Right renal pelvis (tissue), 4 donors: ENCODE data around the gene C4BPB. TPM values are rescaled to one million over a fixed set of nuclear protein-coding genes. Genes with fewer than 3 reads are reported as not detected.

ENCODE experiments used
- DNase-seq, 4 donors: peaks; one replicate each; pipeline ENCODE4 v3.0.0-alpha.2; 2013; ENCODE audit warnings: low read depth in 4 of 4, low spot score in 3 of 4, missing footprints in 1 of 4
- polyA plus RNA-seq, 4 donors: library from polyadenylated mRNA; unstranded; fragments of 120-200 nt; gene quantifications; one replicate each; pipeline ENCODE4 v1.2.1, GENCODE V29; 2013; ENCODE audit not compliant: insufficient read length in 4 of 4

Gene C4BPB
- polyA plus RNA-seq, 4 donors, result 0.32 to 0.51 (median 0.49) TPM

DNA sequence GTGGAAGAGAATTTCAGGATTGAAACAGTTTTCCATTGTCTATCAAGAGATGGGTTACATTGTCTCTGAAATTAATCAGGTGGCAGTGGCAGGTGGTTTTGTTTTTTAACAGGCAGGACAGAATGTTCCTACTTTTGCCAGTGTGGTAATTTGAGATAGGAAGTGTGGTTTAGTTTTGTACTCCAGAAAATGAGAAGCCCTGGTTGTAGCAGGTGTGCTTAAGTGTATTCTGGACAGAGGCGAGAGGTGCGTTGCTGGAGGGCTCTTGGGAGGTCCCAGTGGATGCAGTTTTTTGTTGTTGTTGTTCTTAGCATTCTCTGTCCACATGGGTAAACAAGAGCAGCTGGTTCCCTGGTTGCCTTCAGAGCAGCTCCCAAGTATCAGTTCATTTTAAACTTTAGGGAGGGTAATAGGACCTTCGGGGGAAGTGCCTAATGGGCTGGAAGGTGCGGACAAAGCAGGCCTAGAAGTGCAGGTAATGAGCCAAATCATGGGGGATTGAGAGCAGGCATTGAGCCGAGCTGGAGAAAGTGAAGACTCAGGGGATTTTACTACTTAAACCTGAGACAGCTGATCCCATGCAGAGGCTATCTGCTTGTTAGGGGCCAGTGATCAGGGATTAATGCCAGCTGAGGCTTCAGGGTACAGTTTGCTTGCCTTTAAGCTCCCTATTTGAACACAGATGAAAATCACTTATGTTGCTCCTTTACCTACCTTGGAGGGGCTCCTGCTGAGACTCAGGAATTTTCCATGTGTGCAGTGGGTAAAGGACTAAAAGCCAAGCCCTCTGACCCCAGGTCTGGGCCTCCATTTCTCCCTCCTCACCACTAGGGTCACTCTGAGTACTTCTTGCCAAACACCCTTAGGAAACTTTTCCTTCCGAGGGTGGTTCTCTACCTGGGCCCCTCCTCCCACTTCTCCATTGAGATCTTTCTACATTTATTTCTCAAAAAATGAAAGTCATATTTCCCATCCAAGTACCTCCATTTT, 29.5 kb upstream of the C4BPB start:
- DNase-seq, result no peak

DNA sequence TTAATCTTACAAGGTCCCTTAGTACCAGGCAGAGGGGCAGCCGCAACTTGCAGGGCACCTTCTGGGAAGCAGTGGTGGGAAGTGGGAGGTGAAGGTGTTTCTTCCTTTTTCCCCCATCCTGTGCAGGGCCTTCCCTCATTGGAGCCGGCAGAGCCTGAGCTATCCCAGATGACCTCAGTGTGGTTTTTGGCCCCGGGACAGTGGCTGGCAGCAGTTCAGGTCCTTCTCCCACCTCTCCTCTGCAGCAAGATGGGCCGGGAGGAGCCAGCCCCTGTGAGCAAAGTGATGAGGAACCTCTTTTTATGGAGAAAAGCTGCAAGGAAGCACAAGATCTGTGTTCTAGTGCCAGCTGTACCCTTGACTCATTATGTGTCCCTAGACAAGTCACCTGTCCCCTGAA, 28.8 kb upstream of the C4BPB start:
- no peak for DNase-seq

DNA sequence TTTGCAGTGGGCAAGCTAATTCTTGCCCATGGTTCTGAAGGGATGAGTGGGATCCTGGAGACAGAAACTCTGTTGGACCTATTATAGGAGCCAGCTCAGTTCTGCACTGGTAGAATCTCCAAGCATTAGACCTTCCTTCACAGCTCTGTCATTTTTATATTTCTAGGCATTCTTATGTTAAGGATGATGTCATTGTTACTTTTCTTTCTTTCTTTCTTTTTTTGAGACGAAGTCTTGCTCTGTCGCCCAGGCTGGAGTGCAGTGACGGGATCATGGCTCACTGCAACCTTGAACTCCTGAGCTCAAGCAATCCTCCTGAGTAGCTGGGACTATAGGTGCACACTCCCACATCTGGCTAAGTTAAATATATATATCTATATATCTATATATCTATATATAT, 28.1 kb upstream of the C4BPB start:
- no peak for DNase-seq

DNA sequence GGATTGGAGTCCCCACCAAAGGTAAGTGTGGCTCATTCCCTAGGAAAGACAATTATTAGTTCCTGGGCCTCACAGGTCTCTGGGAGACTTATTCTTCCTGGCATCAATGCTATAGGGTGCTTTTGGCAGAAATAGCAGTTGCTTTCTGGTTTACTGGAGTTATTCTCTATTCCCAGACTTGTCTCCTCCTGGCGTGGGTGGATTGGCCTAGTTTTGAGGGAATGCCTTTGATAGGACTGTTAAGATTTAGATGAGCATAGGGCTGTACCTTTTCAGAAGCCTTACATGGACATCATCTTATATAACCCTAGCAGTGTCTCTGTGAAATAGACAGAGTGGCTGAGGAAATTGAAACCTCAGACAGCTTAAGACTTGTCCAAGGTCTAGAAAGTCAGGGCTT, 26.6 kb upstream of the C4BPB start:
- no peak for DNase-seq

DNA sequence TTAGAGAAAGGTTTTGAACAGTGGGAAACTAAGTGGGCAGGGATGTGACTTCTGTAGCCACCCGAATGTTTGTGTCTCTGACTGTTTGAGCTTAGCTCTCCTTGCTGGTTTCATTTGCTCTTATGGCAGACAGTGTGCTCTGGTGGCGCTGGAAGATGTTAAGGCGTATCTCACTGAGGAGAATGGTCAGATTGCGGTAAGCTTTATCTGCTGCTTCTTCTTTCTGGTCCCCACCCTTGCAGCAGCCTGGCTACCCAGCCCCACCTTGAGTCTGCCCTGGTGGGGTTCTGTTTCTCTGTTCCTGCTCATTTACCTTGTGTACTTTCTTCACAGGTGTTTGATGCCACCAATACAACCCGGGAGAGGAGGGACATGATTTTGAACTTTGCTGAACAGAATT, 25.6 kb upstream of the C4BPB start:
- DNase-seq, result no peak

DNA sequence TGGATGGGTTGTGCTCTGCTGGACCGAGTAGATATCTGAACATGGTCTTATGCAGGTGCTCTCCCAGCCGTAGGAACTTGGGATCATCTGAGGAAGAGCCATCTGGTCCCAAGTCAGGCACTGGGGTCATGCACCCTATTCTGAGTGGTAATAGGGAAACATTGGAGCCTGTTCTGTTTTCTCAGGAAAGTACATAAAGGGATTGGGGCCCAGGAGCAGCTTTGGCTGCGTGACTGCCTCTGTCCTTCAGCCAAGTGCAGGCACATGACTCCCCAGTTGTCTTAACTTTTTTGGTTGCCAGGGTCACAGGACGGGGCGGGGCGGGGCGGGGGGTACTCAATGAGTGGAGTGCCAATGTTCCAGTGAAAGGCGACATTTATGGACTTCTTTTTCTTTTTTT, 24.1 kb upstream of the C4BPB start:
- no peak for DNase-seq

DNA sequence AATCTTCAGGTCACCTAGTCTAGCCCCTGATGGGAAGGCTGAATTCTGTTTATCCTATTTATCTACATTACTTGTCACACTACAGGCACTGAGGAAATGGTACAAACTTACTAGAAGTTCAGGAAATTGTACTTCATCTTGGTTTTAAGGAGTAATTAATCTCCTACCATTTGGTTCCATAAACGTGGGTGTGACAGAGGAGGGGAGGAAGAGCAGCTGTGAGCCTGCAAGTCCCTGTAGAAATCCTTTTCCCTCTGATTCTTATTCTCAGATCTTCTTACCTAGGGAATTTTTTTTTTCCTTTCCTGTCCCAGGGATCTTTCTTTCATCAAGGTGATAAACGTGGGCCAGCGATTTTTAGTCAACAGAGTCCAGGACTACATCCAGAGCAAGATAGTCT, 21.5 kb upstream of the C4BPB start:
- no peak for DNase-seq

DNA sequence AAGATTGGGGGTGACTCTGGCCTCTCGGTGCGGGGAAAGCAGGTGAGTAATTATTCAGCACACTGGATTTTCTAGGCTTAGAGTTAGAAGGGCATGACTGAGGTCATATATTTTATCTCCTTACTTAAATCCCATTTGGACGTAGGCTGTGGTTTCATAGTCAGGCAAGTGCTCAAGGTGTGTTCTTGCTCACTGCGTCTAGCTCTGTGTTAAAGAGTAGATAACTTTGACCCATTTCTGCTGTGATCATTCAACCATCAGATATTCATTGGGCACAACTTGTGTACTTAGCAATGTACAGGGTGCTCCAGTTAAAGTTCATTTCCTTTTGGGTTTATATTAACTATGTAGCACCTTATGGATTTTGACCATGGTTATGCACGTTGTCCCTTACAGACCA, 21.0 kb upstream of the C4BPB start:
- DNase-seq, result no peak

DNA sequence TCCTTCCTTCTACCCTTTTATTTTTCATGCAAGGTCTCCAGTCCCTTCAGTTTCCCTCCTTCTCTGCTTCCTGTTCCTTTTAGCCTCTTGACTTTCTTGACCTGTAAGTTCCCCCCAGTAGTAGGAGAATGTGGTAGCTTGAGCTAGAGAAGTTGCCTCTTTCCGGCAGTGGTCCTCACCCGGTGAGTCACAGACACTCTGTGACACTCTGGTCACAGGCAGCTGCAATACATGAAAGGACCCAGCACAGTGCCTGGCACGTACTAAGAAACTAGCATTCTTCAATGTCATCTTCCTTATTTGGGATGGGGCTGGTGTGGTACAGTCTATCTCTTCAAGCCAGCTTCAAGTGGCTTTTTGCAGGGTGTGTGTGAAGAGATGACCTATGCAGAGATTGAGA, 19.6 kb upstream of the C4BPB start:
- no peak for DNase-seq

DNA sequence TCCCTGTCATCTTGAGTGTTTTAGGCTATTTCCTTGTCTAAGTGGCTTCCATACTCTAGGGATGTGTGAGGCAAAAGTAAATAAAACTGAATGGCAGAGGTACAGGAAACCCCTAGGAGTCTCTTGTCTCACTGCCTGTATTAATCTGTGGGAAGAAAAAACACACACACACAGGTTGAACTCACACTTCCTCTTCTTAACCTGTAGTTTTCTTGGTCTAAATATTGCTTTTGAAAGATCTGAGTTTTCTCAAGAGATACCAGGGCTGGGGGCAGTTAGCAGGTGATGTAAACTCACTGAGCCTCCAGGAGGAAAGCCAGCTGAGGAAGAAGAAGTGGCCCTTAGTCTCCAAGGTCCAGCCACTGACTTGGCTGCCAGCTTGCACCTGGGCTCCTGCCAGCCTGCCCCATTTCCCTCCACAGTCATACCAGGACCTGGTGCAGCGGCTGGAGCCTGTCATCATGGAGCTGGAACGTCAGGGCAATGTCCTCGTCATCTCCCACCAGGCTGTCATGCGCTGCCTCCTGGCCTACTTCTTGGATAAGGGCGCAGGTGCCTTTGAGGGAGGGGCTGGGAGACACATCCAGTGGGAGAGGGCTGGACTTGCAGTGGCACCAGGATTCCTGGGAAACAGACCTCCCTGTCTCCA, 18.7 kb upstream of the C4BPB start:
- DNase-seq, result no peak

DNA sequence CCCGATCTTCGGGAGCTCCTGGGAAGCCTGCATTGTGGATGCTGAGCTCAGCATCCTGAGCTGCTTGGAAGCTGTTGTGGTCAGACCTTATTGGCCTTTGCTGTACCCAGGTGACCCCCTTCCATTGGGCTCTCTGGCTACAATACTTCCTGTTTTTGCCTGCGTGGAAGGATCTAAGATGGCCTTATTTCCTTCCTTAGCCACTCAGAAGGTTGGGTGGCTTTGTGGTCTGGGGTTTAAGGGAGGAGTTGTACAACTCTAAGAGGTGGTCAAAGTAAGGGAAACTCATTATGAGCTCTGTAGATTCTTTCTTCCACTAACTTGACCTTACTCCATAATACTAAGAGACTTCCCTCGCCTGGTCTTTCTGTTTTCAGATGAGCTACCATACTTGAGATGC, 17.8 kb upstream of the C4BPB start:
- DNase-seq, result no peak

DNA sequence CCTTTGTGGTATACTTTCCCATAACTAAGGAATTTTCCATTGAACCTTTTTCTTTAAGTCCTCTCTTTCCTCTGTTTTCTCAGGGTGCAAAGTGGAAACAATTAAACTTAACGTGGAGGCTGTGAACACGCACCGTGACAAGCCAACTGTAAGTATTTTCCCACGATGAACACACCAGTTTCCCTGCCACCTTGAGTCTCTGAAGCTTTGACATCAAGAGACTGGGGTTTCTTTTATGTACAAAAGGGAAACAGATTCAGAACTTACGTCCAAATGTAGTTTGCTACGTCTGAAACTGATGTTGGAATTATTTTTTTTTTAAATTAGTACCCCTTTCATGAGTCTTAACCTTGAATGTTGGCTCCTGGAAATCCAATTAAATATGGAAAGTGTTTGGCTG, 17.2 kb upstream of the C4BPB start:
- DNase-seq, result no peak

DNA sequence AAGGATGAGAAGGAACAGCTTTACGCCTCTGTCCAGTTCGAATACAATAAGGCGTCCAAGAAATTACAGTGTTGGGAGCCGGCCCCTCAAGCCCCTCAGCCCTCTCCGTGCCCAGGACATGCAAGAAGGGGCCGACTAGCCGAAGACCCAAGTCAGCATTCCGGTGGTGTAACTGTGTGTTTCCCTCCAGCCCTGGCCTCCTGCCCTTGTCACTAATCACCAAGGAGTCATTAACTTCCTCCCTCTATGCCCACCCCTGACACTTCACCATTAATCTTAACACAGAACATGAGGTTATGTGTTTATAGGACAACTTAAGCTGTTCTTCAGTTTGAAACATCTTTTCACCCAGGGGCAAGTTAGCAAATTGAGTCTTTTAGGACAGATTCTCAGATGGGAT, 16.4 kb upstream of the C4BPB start:
- DNase-seq, result no peak

DNA sequence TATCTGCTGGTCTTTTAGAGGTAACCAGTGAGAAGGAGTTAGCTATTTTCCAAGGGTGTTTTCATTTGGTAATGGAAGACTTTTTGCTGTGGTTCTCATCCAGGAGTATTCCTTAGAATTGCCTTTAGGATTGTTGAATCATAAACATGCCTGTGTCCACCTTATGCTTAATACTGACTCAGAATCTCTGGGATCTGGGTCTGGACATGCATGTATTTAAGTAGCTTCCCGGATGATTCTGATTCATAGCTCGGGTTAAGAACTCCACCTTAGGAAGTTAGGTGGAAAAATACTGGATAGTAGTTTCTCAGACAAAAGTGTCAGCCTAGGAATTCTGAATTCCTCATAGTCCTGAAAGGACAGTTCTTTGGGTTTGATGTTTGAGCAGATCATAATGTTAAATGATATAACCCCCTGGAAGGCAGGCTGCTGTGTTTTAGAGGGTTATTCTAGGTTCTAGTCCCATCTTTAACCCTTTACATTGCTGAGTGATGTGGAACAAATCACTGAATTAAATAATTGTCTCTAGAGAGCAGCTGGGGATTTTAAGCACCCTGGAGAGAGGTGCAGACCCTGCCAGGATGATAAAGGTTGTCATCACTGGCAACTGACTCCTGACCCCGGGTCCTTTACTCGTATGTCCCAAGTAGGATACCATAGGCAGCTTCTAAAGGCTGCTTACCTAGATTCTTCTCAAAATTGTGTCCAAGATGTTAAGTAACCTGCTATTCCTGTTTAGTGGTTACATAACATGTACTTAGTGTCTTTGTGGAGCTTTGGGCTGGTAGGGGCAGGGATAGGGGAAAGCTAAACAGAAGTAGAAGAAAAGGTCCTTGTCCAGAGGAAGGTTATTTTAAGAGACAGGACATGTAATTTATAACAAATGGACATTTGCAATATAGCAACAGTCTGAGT, 14.5 kb upstream of the C4BPB start:
- no peak for DNase-seq

DNA sequence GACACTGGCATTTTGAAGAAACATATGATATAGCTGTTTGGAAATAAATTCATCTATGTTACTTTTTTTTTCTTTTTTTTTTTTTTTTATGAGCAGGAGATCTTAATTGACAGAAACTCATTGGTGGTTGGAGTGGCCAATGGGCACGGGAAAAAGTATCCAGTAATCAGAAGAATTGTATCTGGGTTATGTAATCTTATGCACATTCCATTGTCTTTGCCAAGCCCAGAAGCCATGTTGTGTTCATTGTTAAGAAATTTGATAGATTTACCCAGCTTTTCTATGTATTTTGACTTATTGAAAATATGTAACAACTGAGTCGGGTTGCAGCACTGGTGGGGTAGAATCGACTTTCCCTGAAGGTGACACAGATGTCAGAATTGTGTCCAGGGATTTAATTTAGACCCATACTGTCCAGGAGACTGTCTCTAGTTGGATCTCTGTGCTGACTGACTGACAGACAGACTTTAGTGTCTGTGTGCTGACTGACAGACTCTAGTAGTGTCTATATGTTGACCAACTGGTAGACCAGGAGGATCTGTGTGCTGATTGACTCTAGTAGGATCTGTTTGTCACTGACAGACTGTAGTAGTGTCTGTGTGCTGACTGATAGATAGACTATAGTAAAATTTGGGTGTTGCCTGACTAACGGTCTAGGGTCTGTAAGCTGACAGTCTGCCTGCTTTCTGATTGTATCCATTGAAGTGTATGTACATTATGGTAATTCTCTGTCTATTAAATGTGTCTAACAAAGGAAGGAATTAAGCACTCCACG, 12.3 kb upstream of the C4BPB start:
- DNase-seq, result no peak

DNA sequence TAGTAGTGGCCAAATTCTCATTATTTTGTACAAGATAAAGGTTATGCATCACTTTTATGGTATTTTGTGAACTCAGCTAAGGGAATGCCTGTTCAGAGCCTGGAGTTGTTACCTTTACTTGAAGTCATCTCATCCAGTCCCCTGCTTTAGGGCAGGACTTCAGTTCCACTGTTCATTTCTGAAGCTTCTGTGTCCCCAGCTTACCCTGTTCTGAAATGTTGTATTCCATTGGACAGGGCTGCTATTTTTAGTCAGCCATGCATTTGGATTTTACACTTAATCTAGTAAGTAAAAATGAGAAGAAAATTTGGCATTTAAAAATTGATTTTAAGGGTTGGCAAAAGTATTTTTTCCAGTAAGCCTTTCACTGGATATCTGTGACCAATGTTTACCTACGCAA, 11.6 kb upstream of the C4BPB start:
- DNase-seq, result no peak

DNA sequence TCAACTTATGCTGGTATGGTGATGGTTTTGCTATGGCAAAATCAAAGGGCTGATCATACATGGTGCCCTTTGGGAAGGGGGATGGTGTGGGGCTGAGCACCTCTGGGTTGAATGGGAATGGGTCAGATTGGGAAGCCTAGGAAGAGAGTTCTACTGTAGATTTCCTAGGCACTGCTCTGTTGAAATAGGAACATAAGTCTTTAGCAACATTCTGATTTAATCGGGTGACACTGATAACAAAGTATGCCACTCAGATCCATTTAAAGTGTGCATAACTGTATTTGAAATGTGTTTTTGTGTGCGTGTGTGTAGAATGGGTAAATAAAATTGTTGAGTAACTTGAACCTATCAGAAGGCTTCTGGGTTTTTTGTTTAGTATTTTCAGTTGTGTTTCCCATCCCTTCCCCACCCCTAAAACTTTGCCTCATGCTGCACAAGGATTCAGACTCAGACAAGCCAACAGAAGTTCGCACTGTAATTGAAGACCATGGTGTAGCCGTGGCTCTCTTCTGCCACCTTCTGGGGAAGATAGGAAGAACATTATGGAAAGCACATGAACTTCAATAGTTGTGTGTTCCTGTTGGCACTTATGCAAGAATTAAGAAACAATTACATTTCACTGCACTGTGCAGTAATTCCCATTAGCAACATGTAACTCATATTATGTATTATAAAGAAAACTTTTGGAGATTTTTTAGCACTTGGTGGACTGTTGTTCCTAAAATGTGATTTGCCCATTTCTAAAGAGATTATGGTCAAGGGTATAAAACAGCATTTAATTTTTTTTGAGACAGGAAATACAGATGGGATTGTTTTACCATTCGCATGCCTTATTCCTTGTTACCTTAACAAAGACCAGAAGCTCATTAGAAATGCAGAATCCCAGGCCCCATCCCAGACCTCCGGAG, 10.9 kb upstream of the C4BPB start:
- DNase-seq, result peak; percentile 77 to 81 (median 78)

DNA sequence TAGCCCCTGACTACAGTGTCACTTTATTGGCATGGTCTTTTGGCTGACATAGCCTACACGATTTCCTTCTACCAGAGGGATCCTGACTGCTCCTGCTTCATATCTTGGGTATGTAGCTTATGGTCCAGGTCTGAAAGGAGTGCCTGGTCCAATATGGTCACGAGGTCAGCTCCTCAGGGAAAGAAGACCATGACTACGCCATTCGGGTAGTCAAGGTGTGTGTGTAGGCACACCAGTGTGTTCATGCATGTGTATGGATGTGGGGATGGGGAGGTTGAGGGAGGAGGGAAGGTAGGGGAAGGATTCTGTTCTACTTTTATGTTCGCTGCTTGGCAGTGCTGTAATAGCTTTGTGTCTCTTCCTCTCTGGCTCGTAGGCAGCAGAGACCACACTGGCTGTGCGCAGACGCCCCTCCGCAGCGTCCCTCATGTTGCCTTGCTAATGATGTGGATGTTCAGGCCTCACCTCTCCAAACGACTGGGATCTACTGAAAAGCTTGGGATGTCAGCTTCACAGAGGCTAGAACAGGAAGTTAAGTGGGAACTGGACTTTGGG, 10.0 kb upstream of the C4BPB start:
- DNase-seq, result no peak

DNA sequence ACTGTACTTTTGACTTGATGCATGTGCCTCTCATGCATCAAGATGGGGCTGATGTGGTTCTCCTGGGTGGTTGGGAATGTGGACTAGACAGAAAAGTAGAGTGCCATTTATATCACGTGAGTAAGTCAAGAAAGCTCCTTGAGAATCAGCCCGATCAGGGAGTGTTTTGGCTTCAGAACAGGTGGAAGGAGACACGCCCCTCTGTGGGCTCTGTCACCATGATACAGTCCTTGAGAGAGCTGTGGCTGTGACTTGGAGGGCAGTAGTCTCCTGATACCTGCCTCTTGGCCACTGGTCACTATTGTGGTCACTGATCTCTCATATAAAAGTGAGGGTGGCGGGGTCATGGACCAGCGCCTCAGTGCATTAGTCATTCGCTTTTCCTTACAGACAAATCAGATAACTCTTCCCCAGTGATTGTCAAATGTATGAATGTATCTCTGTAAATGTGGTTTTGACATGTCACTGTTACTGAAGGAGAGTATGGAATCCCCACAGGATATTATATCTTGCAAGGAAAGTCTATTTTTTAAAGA, 8.9 kb upstream of the C4BPB start:
- no peak for DNase-seq
